Astrocyte (in vitro differentiated cells and primary cell): Measurements from ENCODE around the gene HTN3. TPM values are rescaled to one million over a fixed set of nuclear protein-coding genes. Genes with fewer than 3 reads are reported as not detected.
"Not testable (repeated sequence)": the region's sequence is repeated elsewhere in the genome, so short reads cannot be mapped to it uniquely, and the experiment has no call there.

Source experiments
- DNase-seq: peaks from one replicate; pipeline ENCODE4 v3.0.0-alpha.2; 2010; ENCODE audit warnings: low read depth
- FAIRE-seq: peaks from 2 replicates; lab custom pipeline; 2011; peaks lifted over from hg19 to GRCh38; lab: Jason Lieb, UNC
- H2AFZ ChIP-seq: 2 replicates; pipeline ENCODE4 v1.6.0; 2012; ENCODE audit warnings: low read depth, low read length, inconsistent platforms
- H3K27ac ChIP-seq: 2 replicates; pipeline ENCODE4 v1.5.1; 2011; ENCODE audit warnings: low read depth, low read length, inconsistent platforms
- H3K27me3 ChIP-seq: 2 replicates; pipeline ENCODE4 v1.6.0; 2011; ENCODE audit warnings: low read length, inconsistent platforms; ENCODE audit not compliant: insufficient read depth
- H3K36me3 ChIP-seq: 2 replicates; pipeline ENCODE4 v1.5.1; 2011; ENCODE audit warnings: low read length, inconsistent platforms; ENCODE audit not compliant: insufficient read depth
- H3K4me1 ChIP-seq: 2 replicates; pipeline ENCODE4 v1.5.1; 2011; ENCODE audit warnings: low read length, inconsistent platforms; ENCODE audit not compliant: insufficient read depth
- H3K4me2 ChIP-seq: 2 replicates; pipeline ENCODE4 v1.6.0; 2012; ENCODE audit warnings: low read length, inconsistent platforms
- H3K4me3 ChIP-seq: 2 replicates; pipeline ENCODE4 v1.5.1; 2011; ENCODE audit warnings: low read depth, mild to moderate bottlenecking, low read length, inconsistent platforms; ENCODE audit not compliant: insufficient read depth
- H3K79me2 ChIP-seq: 2 replicates; pipeline ENCODE4 v1.6.0; 2012; ENCODE audit warnings: mild to moderate bottlenecking, low read length, inconsistent platforms; ENCODE audit not compliant: insufficient read depth
- H3K9ac ChIP-seq: 2 replicates; pipeline ENCODE4 v1.6.0; 2012; ENCODE audit warnings: mild to moderate bottlenecking, low read length, inconsistent platforms
- H3K9me3 ChIP-seq: 2 replicates; pipeline ENCODE4 v1.5.1; 2012; ENCODE audit warnings: low read depth, mild to moderate bottlenecking, low read length, inconsistent platforms; ENCODE audit not compliant: insufficient read depth
- H4K20me1 ChIP-seq: 2 replicates; pipeline ENCODE4 v1.6.0; 2012; ENCODE audit warnings: low read length, inconsistent platforms; ENCODE audit not compliant: insufficient read depth
- H3K27ac Mint-ChIP-seq: one replicate; pipeline ENCODE4 v1.8.0; 2021; ENCODE audit warnings: mild to moderate bottlenecking, mixed read lengths; ENCODE audit not compliant: unreplicated experiment
- H3K27me3 Mint-ChIP-seq: one replicate; pipeline ENCODE4 v1.8.0; 2021; ENCODE audit warnings: low read depth, mixed read lengths; ENCODE audit not compliant: unreplicated experiment
- H3K36me3 Mint-ChIP-seq: one replicate; pipeline ENCODE4 v1.8.0; 2021; ENCODE audit warnings: low read depth, mixed read lengths; ENCODE audit not compliant: unreplicated experiment
- H3K4me1 Mint-ChIP-seq: one replicate; pipeline ENCODE4 v1.8.0; 2021; ENCODE audit warnings: low read depth, mixed read lengths; ENCODE audit not compliant: unreplicated experiment
- H3K4me3 Mint-ChIP-seq: one replicate; pipeline ENCODE4 v1.8.0; 2021; ENCODE audit warnings: mild to moderate bottlenecking, moderate library complexity, mixed read lengths; ENCODE audit not compliant: unreplicated experiment
- H3K9me3 Mint-ChIP-seq: one replicate; pipeline ENCODE4 v1.8.0; 2021; ENCODE audit warnings: mild to moderate bottlenecking, mixed read lengths; ENCODE audit not compliant: unreplicated experiment
- EZH2 ChIP-seq: IDR thresholded peaks from 2 replicates; pipeline ENCODE4 v1.6.1; 2012; ENCODE audit warnings: mild to moderate bottlenecking, low read length, inconsistent platforms; ENCODE audit not compliant: insufficient read depth
- total RNA-seq: library from RNA; stranded (reverse); gene quantifications from 2 replicates; pipeline ENCODE4 v1.2.1, GENCODE V29; 2021
- TF ChIP-seq, protein P1 (sequence below): IDR thresholded peaks from 2 replicates; pipeline ENCODE4 v1.5.1; 2011; ENCODE audit warnings: low read depth, mild to moderate bottlenecking, inconsistent platforms, low read length, moderate library complexity; ENCODE audit not compliant: insufficient read depth

Gene HTN3
- total RNA-seq, 1 donor from 2014 or later = not detected

DNA sequence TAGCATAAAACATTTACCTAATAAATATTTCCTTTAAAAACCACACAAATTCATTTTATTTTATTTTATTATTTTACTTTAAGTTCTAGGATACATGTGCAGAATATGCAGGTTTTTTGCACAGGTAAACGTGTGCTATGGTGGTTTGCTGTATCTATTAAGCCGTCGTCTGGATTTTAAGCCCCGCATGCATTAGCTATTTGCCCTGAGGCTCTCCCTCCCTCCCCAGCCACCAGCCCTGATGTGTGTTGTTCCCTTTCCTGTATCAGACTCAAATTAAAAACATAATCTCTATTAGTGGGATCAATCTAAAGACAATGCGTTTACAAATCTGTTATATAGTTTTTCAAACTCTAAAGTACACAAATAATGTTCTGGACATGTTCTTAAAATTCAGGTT lies 1.2 kb upstream of the HTN3 start:
- Mint-ChIP-seq H3K27me3 (no peaks in the 10 kb centered on the region), H3K4me3 (no peak overlapping the region), H3K4me1 (no peaks in the 10 kb centered on the region), H3K9me3 (no peaks in the 10 kb centered on the region), H3K27ac (no peak overlapping the region), H3K36me3 (no peaks in the 10 kb centered on the region)
- Histone ChIP-seq H3K4me3 (no peak overlapping the region), H3K9me3 (no peaks in the 10 kb centered on the region), H3K36me3 (no peaks in the 10 kb centered on the region), H3K79me2 (no peaks in the 10 kb centered on the region), H3K9ac (no peak overlapping the region), H3K27me3 (no peaks in the 10 kb centered on the region), H3K27ac (no peak overlapping the region), H3K4me1 (no peaks in the 10 kb centered on the region), H2AFZ (no peak overlapping the region), H4K20me1 (no peaks in the 10 kb centered on the region), H3K4me2 (no peak overlapping the region)
- DNase-seq = no peak
- no peak for TF ChIP-seq EZH2
- TF ChIP-seq, protein P1, sequence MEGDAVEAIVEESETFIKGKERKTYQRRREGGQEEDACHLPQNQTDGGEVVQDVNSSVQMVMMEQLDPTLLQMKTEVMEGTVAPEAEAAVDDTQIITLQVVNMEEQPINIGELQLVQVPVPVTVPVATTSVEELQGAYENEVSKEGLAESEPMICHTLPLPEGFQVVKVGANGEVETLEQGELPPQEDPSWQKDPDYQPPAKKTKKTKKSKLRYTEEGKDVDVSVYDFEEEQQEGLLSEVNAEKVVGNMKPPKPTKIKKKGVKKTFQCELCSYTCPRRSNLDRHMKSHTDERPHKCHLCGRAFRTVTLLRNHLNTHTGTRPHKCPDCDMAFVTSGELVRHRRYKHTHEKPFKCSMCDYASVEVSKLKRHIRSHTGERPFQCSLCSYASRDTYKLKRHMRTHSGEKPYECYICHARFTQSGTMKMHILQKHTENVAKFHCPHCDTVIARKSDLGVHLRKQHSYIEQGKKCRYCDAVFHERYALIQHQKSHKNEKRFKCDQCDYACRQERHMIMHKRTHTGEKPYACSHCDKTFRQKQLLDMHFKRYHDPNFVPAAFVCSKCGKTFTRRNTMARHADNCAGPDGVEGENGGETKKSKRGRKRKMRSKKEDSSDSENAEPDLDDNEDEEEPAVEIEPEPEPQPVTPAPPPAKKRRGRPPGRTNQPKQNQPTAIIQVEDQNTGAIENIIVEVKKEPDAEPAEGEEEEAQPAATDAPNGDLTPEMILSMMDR = no peak
- no peak for FAIRE-seq

DNA sequence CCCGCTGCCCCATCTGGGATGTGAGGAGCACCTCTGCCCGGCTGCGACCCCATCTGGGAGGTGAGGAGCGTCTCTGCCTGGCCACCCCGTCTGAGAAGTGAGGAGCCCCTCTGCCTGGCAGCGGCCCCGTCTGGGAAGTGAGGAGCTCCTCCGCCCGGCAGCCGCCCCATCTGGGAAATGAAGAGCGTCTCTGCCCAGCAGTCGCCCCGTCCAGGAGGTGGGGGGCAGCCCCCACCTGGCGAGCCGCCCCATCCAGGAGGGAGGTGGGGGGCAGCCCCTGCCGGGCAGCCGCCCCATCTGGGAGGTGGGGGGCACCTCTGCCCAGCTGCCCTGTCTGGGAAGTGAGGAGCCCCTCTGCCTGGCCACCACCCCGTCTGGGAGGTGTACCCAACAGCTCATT lies 9.3 kb downstream of the HTN3 start:
- not testable (repeated sequence) for H3K36me3 ChIP-seq, H3K4me1 ChIP-seq, H3K79me2 ChIP-seq, H3K9me3 Mint-ChIP-seq, DNase-seq, H3K4me2 ChIP-seq, H3K27me3 Mint-ChIP-seq, H3K9ac ChIP-seq, H3K27ac ChIP-seq, FAIRE-seq, H3K4me3 ChIP-seq, H3K27ac Mint-ChIP-seq, H4K20me1 ChIP-seq, H3K9me3 ChIP-seq, H3K4me1 Mint-ChIP-seq, H3K4me3 Mint-ChIP-seq, H3K27me3 ChIP-seq, H2AFZ ChIP-seq, H3K36me3 Mint-ChIP-seq

DNA sequence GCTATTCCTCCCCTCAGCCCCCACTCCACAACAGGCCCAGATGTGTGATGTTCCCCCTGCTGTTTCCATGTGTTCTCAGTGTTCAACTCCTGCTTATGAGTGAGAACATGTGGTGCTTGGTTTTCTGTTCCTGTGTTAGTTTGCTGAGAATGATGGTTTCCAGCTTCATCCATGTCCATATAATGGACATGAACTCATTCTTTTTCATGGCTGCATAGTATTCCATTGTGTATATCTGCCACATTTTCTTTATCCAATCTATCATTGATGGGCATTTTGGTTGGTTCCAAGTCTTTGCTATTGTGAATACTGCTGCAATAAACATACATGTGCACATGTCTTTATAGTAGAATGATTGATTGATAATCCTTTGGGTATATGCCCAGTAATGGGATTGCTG lies 11.7 kb downstream of the HTN3 start:
- H3K27me3 Mint-ChIP-seq, H4K20me1 ChIP-seq, H3K9me3 ChIP-seq, H3K27me3 ChIP-seq, H3K4me3 ChIP-seq, H3K4me2 ChIP-seq, H3K9ac ChIP-seq, H2AFZ ChIP-seq, DNase-seq, H3K9me3 Mint-ChIP-seq, H3K79me2 ChIP-seq, H3K36me3 Mint-ChIP-seq, H3K4me1 ChIP-seq, H3K27ac Mint-ChIP-seq, H3K4me1 Mint-ChIP-seq, H3K27ac ChIP-seq, FAIRE-seq, H3K36me3 ChIP-seq, H3K4me3 Mint-ChIP-seq: not testable (repeated sequence)
